ENCODE data around the gene CCL21. TPM values are rescaled to one million over a fixed set of nuclear protein-coding genes. Genes with fewer than 3 reads are reported as not detected.
A peak's percentile ranks its signal among the peaks of the same experiment; 100 is the strongest.

CCL21 gene
- total RNA-seq, 1 donor: not detected

- DNase-seq (ENCODE audit: low read depth): peak; percentile 15
- TF ChIP-seq, protein P1, sequence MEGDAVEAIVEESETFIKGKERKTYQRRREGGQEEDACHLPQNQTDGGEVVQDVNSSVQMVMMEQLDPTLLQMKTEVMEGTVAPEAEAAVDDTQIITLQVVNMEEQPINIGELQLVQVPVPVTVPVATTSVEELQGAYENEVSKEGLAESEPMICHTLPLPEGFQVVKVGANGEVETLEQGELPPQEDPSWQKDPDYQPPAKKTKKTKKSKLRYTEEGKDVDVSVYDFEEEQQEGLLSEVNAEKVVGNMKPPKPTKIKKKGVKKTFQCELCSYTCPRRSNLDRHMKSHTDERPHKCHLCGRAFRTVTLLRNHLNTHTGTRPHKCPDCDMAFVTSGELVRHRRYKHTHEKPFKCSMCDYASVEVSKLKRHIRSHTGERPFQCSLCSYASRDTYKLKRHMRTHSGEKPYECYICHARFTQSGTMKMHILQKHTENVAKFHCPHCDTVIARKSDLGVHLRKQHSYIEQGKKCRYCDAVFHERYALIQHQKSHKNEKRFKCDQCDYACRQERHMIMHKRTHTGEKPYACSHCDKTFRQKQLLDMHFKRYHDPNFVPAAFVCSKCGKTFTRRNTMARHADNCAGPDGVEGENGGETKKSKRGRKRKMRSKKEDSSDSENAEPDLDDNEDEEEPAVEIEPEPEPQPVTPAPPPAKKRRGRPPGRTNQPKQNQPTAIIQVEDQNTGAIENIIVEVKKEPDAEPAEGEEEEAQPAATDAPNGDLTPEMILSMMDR (IDR thresholded peaks at IDR 0.05; ENCODE audit: insufficient read depth, low read length): no peak
- no peak within 1 kb of the TSS for H3K4me3 ChIP-seq (ENCODE audit: low read depth, low read length)
These were observed 18.7 kb downstream of the CCL21 start, which contains the start of gene CCL19 for GRCh38 chr9:34690983-34691935. TSS of gene CCL19 (minus strand) at chr9:34691276. CDS start at chr9:34691139, 137 bp downstream.

DNA sequence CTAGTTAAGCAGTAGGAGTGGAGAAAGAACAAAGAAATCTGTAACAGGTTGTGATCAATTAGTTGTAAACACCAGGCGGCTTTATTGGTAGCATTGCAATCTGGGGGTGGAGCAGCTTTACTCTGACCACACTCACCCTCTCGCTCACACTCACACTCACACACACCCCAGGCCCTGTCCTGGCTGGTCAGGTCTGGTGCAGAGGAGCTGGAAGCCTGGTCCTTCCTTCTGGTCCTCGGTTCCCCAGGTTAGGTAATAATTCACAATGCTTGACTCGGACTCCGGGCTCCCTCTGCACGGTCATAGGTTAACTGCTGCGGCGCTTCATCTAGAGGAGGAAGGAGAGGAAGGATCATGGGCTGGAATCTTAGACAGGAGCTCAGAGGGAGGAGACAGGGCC is 20.4 kb downstream of the CCL21 start:
- TF ChIP-seq, protein P1 (IDR thresholded peaks at IDR 0.05; ENCODE audit: insufficient read depth, low read length): no peak
- no peak for DNase-seq (ENCODE audit: low read depth)
- no peak overlapping the region for H3K4me3 ChIP-seq (ENCODE audit: low read depth, low read length)

- TF ChIP-seq, protein P1 (IDR thresholded peaks at IDR 0.05; ENCODE audit: insufficient read depth, low read length): no peak
- H3K4me3 ChIP-seq (ENCODE audit: low read depth, low read length): no peak overlapping the region
- DNase-seq (ENCODE audit: low read depth): no peak
These were observed 20.8 kb downstream of the CCL21 start for GRCh38 chr9:34689116-34689470.

GRCh38 chr9:34688329-34689115 is 21.4 kb downstream of the CCL21 start:
- no peak for DNase-seq (ENCODE audit: low read depth)
- H3K4me3 ChIP-seq (ENCODE audit: low read depth, low read length): no peak overlapping the region
- TF ChIP-seq, protein P1 (IDR thresholded peaks at IDR 0.05; ENCODE audit: insufficient read depth, low read length): no peak

GRCh38 chr9:34687276-34688030 is 22.5 kb downstream of the CCL21 start:
- H3K4me3 ChIP-seq (ENCODE audit: low read depth, low read length): no peak overlapping the region
- DNase-seq (ENCODE audit: low read depth): no peak
- TF ChIP-seq, protein P1 (IDR thresholded peaks at IDR 0.05; ENCODE audit: insufficient read depth, low read length): no peak

- no peak overlapping the region for H3K4me3 ChIP-seq (ENCODE audit: low read depth, low read length)
- peak; percentile 43 for DNase-seq (ENCODE audit: low read depth)
- TF ChIP-seq, protein P1 (IDR thresholded peaks at IDR 0.05; ENCODE audit: insufficient read depth, low read length): no peak
These were observed 23.2 kb downstream of the CCL21 start for GRCh38 chr9:34686732-34687131.

Measured in fibroblast of the aortic adventitia (primary cell).